RPMI8226 (cell line): ENCODE data around the gene TIAM1.

Experiments
- DNase-seq: peaks from one replicate; pipeline ENCODE4 v3.0.0-alpha.2; 2015

The TIAM1 gene

DNA sequence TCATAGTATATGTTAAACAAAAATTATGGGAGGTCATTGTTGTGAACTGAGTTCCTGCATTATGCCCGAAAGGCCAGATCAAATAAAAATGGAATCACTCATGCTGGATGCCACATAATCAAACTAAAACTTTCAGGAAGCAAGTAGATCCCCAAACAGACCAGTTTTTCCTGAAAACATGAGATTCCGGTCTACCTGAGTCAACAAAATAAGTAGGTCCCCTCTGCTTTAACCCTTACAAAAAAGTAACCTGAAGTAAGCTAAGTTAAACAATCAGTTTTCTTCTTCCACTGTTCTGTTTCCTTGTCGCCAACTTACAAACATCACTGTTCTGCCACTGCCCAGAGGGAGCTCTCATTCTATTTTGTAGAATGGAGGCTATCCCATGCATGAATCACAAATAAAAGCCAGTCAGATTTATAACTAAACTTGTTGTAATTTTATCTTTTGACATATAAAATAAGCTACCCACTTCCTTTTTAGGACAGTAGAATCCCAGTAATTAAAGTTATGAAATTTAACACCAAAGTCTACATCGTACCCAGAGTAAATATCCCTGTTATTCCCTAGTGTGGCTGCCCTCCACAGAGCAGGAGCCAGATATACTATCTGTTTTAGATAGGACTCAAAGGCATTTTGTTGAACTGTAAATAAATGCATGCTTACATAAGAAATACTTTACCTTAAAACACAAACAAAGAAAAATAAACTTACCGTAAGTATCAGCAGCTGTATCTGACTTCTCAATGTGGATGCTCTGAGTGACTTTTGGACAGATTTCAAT lies 149.4 kb downstream of the TIAM1 start:
- DNase-seq: no peak

DNA sequence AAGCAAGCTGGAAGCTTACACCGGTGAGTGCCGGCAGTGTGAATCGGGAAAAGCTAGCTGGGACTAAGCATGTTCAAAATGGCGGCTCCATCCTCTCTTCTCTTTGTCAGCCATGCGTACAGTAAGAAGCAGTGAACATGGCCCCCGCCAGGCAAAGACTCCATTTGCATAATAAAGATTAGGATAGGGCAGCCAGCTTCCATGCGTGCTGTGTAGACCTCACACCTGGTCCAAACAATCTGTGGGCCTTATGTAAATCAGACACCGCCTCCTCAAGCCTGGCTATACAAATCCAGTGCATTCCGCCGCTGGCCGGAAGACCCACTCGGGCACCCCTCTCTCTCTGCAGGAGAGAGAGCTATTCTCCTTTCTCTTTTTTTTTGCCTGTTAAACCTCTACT lies 150.3 kb downstream of the TIAM1 start:
- DNase-seq: no peak

DNA sequence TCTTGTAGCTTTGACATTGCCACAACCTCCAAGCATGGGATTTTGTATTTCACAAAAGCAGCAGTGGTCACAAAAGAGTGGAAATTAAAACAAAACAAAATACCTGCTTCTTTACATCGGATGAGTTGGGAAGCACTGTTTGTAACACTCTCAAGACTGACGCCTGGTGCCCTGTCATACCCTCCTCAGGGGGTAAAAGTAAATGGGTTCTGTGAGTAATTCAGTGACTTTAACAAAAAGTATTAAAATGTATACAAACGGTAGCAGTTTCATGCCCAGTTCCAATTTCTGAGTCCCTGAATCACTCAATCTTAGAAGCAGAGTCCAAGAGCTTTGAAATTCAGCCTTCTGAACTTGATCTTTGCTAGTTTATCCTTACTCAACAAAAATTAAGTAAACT lies 152.5 kb downstream of the TIAM1 start:
- DNase-seq: no peak

GRCh38 chr21:31190516-31190915 lies 153.5 kb downstream of the TIAM1 start:
- no peak for DNase-seq

- DNase-seq: no peak
Measured at GRCh38 chr21:31187499-31187898, 156.6 kb downstream of the TIAM1 start.

DNA sequence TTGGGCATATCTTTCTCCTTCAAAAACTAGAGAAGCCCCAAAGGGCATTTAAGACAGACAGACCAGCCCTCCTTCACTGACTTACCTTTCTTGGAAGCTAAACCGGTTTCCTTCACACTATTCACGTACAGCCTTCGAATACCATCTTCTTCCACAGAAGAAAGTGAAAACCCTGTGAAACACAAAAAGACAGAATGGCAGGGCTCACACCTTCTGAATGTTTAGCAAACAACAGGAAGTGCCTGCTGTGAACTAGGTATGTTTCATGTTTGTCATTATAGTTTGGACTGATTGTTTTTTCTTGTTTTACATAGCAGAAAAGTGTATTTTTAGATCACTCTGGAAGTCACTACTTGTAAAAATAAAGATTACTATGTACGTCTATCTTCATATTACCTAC lies 157.1 kb downstream of the TIAM1 start:
- DNase-seq: no peak

DNA sequence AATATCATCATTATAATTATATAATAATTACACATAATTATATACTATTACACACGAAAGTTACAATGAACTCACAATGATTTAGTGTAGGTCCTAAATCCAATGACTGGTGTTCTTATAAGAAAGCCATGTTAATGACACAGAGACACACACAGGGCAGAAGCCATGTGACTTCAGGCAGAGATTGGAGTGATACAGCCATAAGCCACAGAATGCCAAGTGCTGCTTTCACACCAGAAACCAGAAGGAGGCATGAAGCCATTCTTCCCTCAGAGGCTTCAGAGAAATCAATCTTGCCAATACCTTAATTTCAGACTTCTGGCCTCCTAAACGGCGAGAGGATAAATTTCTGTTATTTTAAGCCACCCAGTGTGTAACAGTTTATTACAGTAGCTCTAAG lies 158.4 kb downstream of the TIAM1 start:
- DNase-seq: no peak

DNA sequence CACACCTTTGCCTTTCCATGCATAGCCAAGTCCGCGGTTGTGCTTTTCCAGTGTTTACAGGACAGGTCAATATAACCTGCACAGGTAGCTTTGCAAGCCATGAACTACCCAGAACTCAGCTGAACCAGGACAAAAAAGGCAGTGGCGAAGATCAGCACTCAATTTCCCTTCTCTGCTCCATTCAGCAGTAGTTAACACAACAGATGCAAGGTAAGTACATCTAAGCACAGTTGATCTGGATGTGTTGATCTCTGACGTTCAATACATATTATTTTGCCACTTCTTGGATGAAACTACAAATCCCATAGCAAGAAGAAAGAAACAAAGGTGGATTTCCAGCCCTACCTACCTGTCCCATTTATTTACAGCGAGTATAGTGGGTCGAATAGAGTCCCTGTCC lies 159.2 kb downstream of the TIAM1 start:
- DNase-seq: no peak

DNA sequence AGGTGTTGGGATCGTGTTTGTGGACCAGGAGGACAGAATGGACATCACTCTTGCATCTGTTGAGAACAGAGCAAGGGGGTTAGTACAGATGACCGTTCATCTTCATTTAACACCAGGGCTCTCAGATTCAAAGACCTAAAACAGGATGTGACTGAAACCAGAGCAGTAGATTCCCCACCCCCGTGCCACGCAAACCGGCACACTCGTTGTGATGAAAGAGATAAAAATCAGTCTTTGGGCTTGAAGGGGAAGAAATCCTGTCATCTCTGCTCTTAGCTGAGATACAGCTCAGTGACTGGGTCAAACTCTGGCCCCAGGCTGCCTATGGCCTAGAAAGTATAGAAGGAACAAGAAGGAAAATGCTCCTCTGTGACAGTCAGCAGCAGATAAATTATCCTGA lies 159.6 kb downstream of the TIAM1 start:
- no peak for DNase-seq

- no peak for DNase-seq
Measured at GRCh38 chr21:31182231-31183140, 161.6 kb downstream of the TIAM1 start.

DNA sequence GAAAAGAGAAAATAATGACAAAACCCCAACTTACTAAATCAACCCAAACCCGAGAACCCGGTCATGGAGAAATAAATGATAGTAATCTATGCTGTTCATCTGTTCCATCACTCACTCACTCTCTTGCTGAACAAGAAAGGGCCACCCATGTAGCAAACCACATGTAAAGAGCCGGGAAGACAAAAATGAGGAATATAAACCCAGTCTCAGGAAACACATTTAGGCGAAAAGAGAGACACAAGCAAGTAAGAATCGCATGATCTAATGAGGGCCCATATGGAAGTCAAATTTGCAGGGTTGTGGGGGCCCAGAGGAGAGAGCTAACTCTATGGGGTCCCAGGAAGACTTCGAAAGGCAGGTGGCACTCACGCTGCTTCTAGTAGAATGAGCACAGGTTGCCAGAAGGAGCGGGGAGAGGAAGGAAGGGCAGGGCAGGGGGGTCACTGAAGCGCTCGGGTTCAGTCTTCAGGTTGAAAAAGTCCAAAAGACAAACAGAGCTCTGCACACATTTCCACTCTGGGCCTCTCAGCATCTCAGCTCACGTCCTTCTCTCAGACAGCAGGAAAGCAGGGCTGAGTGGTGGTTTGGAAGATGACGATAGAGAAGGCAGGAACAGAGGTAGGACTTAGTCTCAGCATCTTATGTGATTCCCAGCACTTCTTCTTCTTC lies 162.8 kb downstream of the TIAM1 start:
- DNase-seq: no peak

GRCh38 chr21:31180256-31181081 lies 163.6 kb downstream of the TIAM1 start:
- DNase-seq: peak; percentile 41

DNA sequence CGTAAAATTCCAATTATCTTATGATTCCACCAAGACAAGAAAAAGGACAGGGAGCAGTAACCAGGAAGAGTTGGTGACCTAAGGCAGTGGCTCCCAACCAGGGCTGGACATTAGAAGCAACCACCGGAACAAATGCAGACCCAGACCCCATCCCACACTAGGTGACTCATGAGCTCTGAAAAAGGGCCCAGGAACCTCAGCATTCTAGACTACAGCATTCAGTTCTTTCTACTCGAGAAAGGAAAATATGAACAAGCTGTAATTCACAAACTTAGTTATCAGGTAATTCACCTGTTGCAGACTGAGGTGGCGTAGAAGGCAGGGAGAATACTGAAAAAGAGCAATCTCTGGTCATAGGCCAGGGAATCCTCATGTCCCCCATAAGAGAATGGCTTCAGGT lies 167.3 kb downstream of the TIAM1 start:
- DNase-seq: no peak

DNA sequence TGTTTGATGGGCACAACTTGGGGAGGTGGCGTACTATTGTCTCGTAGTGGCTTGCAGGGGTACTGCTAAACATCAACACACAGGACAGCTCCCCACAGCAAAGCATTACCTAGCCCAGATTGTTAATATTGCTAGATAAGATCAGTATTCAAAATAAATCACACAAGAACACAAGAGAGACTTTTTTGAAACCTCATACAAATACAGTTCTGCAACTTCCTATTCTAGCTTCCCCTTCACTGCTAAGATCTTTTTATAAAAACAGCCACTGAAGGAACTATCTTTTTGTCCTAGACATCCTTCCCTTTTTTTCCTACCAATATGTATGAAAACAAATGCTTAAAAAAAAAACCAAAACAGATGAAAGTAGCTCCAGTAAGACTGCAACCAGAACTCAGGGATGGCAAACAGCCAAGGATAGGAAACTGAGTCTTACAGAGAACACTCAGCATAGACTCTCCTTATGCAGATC lies 167.9 kb downstream of the TIAM1 start:
- DNase-seq: no peak

DNA sequence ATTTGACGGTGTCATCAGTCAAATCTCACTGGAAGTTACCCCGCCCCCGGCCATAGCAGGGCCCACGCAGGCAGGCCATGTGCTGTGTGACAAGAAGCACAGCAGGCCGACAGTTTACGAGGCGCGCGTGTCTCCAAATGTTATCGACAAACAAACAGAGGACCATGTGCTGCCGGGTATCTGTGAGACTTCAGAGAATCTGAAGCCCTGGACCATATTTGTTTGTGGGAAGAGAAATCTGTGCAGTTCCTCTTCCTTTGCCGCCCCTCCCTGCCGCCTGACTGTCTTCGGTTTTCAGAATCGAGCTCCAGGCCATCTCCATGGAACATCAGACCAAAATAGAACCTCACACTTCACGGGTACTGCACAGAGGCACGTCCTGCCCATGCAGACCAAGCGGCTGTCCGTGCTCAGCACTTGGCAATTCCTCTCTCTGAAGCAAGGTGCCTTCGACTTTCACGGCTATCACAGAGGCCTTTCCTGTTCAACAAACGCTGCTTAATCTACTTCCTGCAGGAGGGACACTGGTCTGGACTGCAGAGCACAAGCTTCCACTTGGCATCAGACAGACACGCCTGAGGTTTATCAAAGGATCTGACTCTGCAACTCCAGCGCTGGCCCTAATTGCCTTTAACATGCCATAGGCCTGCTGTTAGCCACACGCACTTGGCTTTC lies 170.0 kb downstream of the TIAM1 start:
- no peak for DNase-seq

DNA sequence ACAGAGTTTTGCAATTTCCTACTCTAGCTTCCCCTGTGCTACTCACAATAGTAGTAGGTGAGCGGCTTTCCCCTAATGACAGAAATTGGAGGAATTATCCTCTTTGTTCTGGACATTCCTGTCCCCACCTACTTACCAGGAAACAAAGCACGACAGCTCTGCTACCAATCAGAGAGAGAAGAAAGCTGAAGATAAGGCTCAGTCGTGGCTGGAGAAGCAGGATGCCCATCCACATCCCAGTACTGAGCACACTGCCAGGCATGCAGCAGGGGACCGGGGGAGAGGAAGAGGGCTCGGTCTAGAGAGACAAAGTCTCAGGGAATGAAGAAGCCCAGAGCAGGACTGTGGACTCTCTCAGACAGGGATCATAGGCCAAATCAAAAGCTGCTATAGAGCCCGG lies 171.7 kb downstream of the TIAM1 start:
- no peak for DNase-seq

GRCh38 chr21:31164713-31165694 lies 179.1 kb downstream of the TIAM1 start:
- no peak for DNase-seq

- DNase-seq: no peak
Measured at GRCh38 chr21:31162827-31163226, 181.2 kb downstream of the TIAM1 start.

GRCh38 chr21:31162079-31162699 lies 181.9 kb downstream of the TIAM1 start:
- no peak for DNase-seq

DNA sequence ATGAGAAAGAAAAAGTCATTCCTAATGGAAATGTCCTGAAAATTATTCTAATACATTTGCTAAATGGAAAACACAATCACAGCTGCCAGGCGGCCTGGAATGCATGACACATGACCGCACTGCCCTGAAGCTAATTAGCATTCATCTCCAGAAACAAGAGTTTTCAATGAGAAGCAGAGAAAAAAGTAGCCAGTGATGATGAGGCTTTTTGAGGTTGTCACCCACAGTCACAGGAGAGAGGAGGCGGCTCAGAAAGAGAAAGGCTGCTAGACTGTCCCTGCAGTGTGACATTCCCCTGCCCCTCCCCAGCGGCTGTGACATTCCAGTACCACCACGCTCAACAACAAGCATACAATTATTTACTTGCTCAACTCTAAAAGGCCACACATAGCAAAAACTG lies 182.9 kb downstream of the TIAM1 start:
- DNase-seq: no peak
